Ammon's horn (tissue), 1 donor: ENCODE measurements around the gene FPR2.
A peak's percentile ranks its signal among the peaks of the same experiment; 100 is the strongest.
"Not testable (repeated sequence)": the region's sequence is repeated elsewhere in the genome, so short reads cannot be mapped to it uniquely, and the experiment has no call there.

Experiments
- DNase-seq: peaks from one replicate; pipeline ENCODE4 v3.0.0-alpha.2; 2016; ENCODE audit warnings: low spot score

FPR2 gene

GRCh38 chr19:51806571-51806970, 45.6 kb downstream of the FPR2 start:
- DNase-seq, result not testable (repeated sequence)

GRCh38 chr19:51807111-51807701, 46.2 kb downstream of the FPR2 start:
- no peak for DNase-seq

DNA sequence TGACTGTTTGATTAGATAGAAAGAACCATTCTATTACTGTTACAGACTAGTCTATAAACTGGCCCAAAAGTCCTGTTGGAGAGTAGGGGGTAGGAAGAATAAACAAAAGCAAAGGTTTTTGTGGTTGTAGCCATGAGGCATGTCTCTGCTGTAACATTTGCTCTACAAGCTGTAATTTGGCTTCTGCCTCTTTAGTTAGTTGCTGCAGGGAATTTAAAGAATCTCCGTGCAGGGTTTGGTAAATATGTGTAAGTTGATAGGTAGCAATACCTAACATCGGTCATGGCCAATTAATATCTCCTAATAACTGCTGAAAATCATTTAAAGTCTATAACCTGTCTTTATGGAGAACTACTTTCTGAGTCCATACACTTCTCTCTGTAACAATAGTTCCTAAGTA, 46.9 kb downstream of the FPR2 start:
- DNase-seq, result no peak

DNA sequence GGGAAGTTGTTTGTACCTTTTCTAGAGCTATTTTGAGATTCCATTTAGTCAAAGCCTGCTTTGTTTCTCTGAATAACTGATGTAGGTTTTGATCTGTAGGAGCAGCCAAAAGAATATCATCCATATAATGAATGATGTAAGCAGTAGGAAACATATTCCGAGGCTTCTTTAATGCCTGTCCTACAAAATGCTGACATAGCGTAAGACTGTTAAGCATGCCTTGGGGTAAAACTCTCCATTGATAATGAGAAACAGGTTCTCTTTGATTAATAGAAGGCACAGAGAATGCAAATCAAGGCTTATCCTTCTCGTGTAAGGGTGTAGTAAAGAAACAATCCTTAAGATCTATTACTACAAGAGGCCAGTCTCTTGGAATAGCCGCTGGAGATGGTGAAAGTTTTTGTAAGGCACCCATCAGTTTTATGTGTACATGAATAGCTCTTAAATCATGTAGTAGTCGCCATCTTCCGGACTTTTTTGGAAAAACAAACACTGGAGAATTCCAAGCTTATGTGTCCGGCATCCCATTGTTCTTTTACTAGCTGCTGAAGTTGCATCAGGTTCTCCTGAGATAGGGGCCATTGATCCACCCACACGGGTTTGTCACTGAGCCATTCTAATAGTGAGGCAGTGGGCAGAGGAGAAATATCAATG, 47.5 kb downstream of the FPR2 start:
- no peak for DNase-seq

DNA sequence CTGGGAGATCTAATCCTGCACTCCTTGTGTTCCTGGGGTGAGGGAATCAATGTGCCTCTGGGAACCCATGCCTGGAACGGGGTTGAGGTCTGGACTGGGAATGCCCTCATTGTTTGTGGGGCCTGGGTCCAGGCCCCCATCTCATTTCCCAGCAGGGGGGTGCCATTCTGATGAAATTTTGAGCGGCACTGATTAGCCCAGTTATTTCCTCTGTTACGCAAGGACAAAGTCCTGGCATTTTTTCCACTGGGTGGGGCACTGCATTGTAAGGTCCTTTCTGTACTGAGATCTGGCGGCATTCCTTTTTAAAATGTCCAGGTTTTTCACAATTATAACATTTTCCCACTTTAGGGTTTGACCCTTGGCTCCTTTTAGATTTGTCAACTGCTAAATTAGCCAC, 48.8 kb downstream of the FPR2 start:
- DNase-seq, result no peak

GRCh38 chr19:51810223-51810622, 49.2 kb downstream of the FPR2 start:
- DNase-seq, result no peak

GRCh38 chr19:51811344-51811743, 50.4 kb downstream of the FPR2 start:
- peak; percentile 69 for DNase-seq

- no peak for DNase-seq
Measured at GRCh38 chr19:51815043-51815442, 54.1 kb downstream of the FPR2 start.

GRCh38 chr19:51816711-51817110, 55.7 kb downstream of the FPR2 start:
- no peak for DNase-seq

GRCh38 chr19:51820011-51820410, 59.0 kb downstream of the FPR2 start:
- no peak for DNase-seq
